T-cell (primary cell): ENCODE measurements around the gene VPS4B. TPM values are rescaled to one million over a fixed set of nuclear protein-coding genes. Genes with fewer than 3 reads are reported as not detected.
A peak's percentile ranks its signal among the peaks of the same experiment; 100 is the strongest.

Experiments
- ATAC-seq, 4 experiments: fragments of 200-7000 bp in 3 of 4; fragments of 150-1000 bp in 1 of 4; cut with Tn5 transposase; replicated peaks in 1 of 4; 1 replicate in 3 of 4; 2 replicates in 1 of 4; pipeline ENCODE4 v1.10.0; 2021; ENCODE audit warnings: moderate library complexity in 3 of 4, mild to moderate bottlenecking in 2 of 4, moderate number of reproducible peaks in 1 of 4
- CTCF ChIA-PET, 2 donors: fragments of 300-600 bp; sonication (Branson Sonifier 250); formaldehyde crosslinking; loops; one replicate each; lab custom pipeline; 2022; ENCODE audit warnings: antibody characterized with exemption in 2 of 2; lab: Charles Lee
- POLR2A ChIA-PET, 2 donors: fragments of 300-600 bp; sonication (Branson Sonifier 250); formaldehyde crosslinking; loops; one replicate each; lab custom pipeline; 2022; ENCODE audit warnings: antibody characterized with exemption in 2 of 2; lab: Charles Lee
- DNase-seq, 35 experiments: peaks; one replicate each; pipeline versions ENCODE4 v3.0.0 to v3.0.0-alpha.2; 2013 to 2023
- H3K27ac ChIP-seq: one replicate; pipeline ENCODE4 v1.5.1; 2013; ENCODE audit warnings: low read length
- H3K27me3 ChIP-seq, 2 experiments: replicated peaks in 1 of 2; 1 replicate in 1 of 2; 2 replicates in 1 of 2; pipeline versions ENCODE4 v1.6.1 to v1.7.0; 2013; ENCODE audit warnings: low read length in 1 of 2, mixed read lengths in 1 of 2; ENCODE audit not compliant: control insufficient read depth in 2 of 2, insufficient read depth in 2 of 2; ENCODE audit errors: extremely low read depth in 1 of 2
- H3K36me3 ChIP-seq, 2 donors: 1 replicate in 1 of 2; 2 replicates in 1 of 2; pipeline versions ENCODE4 v1.6.1 to v1.7.0; 2013; ENCODE audit warnings: low read length in 1 of 2; ENCODE audit not compliant: control insufficient read depth in 2 of 2, insufficient read depth in 1 of 2; ENCODE audit errors: extremely low read depth in 1 of 2
- H3K4me1 ChIP-seq, 2 experiments: 1 replicate in 1 of 2; 2 replicates in 1 of 2; pipeline versions ENCODE4 v1.6.1 to v1.7.0; 2013; ENCODE audit warnings: low read length in 2 of 2, mixed read lengths in 1 of 2; ENCODE audit not compliant: insufficient read depth in 2 of 2, control insufficient read depth in 1 of 2; ENCODE audit errors: extremely low read depth in 1 of 2
- H3K4me3 ChIP-seq, 2 donors: 1 replicate in 1 of 2; 2 replicates in 1 of 2; pipeline versions ENCODE4 v1.5.1 to v1.7.0; 2013; ENCODE audit warnings: mild to moderate bottlenecking in 2 of 2, low read length in 1 of 2, moderate library complexity in 1 of 2; ENCODE audit not compliant: control insufficient read depth in 1 of 2; ENCODE audit errors: extremely low read depth in 1 of 2
- H3K9me3 ChIP-seq: 2 replicates; pipeline ENCODE4 v1.7.0; 2013
- H3K27ac Mint-ChIP-seq, 2 donors: one replicate each; pipeline ENCODE4 v1.8.0; 2020 to 2021; ENCODE audit warnings: mild to moderate bottlenecking in 2 of 2, mixed read lengths in 2 of 2
- H3K27me3 Mint-ChIP-seq, 2 donors: one replicate each; pipeline ENCODE4 v1.8.0; 2021 to 2022; ENCODE audit warnings: mixed read lengths in 2 of 2
- H3K36me3 Mint-ChIP-seq: one replicate; pipeline ENCODE4 v1.8.0; 2021; ENCODE audit warnings: mixed read lengths
- H3K4me1 Mint-ChIP-seq, 3 donors: one replicate each; pipeline ENCODE4 v1.8.0; 2020 to 2022; ENCODE audit warnings: mixed read lengths in 3 of 3, mild to moderate bottlenecking in 1 of 3
- H3K4me3 Mint-ChIP-seq, 3 donors: one replicate each; pipeline ENCODE4 v1.8.0; 2020 to 2022; ENCODE audit warnings: mild to moderate bottlenecking in 3 of 3, mixed read lengths in 3 of 3, moderate library complexity in 3 of 3
- H3K9me3 Mint-ChIP-seq, 3 donors: one replicate each; pipeline ENCODE4 v1.8.0; 2020 to 2022; ENCODE audit warnings: mixed read lengths in 3 of 3
- WGBS: methylation state at CpG from one replicate; pipeline ENCODE4 v1.1.5; 2013; ENCODE audit warnings: missing lambda C conversion rate; ENCODE audit not compliant: insufficient coverage; 5-methylcytosine and 5-hydroxymethylcytosine counted together
- total RNA-seq, 35 experiments: library from RNA in 6 of 35; stranded (reverse) in 6 of 35; fragments of 120-200 nt in 1 of 35; gene quantifications; one replicate each; pipeline versions ENCODE4 v1.2.1 to v1.2.4 and lab custom pipeline; 2013 to 2026

VPS4B gene
- total RNA-seq (10 to 100 TPM; 64.2 to 88.7 (median 77.6) TPM), total RNA-seq (lab: John Stamatoyannopoulos, UW) (78.1 to 143 (median 105) reads per million in 29 experiments)
- 67.8 TPM for total RNA-seq (2013)

- H3K36me3 ChIP-seq: peaks cover 0 to 25% of the 10 kb centered on the region in 2 donors
- under 1% methylated on average over 42 of the region's 58 CpGs for WGBS
- H3K27ac ChIP-seq: peak within 1 kb of the TSS; percentile 84
- CTCF ChIA-PET: interaction anchor here (0.5 to 1.0 kb wide), 3 partner anchors 16 to 33 kb away, joined by 3 to 7 read pairs (median 5); no protein-coding TSS in a partner anchor
- Mint-ChIP-seq H3K27ac (peak within 1 kb of the TSS; percentile 92 to 99), H3K27me3 (peaks cover 0 to 7% of the 10 kb centered on the region in 2 donors), H3K4me1 (peaks cover 27 to 35% (median 35%) of the 10 kb centered on the region in 3 donors), H3K9me3 (no peaks in the 10 kb centered on the region), H3K36me3 (peaks cover 9% of the 10 kb centered on the region), H3K4me3 (peak within 1 kb of the TSS; percentile 94 to 100 (median 96))
- H3K4me3 ChIP-seq: peak within 1 kb of the TSS; percentile 72 to 90
- DNase-seq (peak; percentile 98 to 100 (median 99)), ATAC-seq (peak; percentile 95 to 97 (median 96))
- peaks cover 0 to 3% of the 10 kb centered on the region in 2 experiments for H3K27me3 ChIP-seq
- H3K9me3 ChIP-seq: no peaks in the 10 kb centered on the region
- H3K4me1 ChIP-seq: peaks cover 7 to 23% of the 10 kb centered on the region in 2 experiments
- POLR2A ChIA-PET: interaction anchor here (0.6 to 1.2 kb wide), 5 partner anchors 11 to 1071 kb away, joined by 3 to 5 read pairs (median 4); no protein-coding TSS in a partner anchor
Observed at GRCh38 chr18:63422087-63422863, at the start of gene VPS4B. Gene VPS4B, minus strand, starts transcription at chr18:63422476. Its CDS starts 217 bp downstream, at chr18:63422259.

GRCh38 chr18:63470751-63471150 is 48.5 kb upstream of the VPS4B start:
- no peak overlapping the region for H3K27ac Mint-ChIP-seq
- no peak overlapping the region for H3K27ac ChIP-seq
- H3K4me1 ChIP-seq: no peaks in the 10 kb centered on the region
- no peaks in the 10 kb centered on the region for H3K36me3 ChIP-seq
- DNase-seq (no peak), ATAC-seq (no peak)
- no peak overlapping the region for H3K4me3 Mint-ChIP-seq
- peaks cover 5 to 7% of the 10 kb centered on the region in 2 donors for H3K27me3 Mint-ChIP-seq
- POLR2A ChIA-PET: no interaction called here
- no peak overlapping the region for H3K4me3 ChIP-seq
- WGBS: 93% methylated on average over 3 of the region's 12 CpGs
- H3K4me1 Mint-ChIP-seq: no peaks in the 10 kb centered on the region
- H3K36me3 Mint-ChIP-seq: no peaks in the 10 kb centered on the region
- H3K9me3 ChIP-seq: no peaks in the 10 kb centered on the region
- H3K9me3 Mint-ChIP-seq: no peaks in the 10 kb centered on the region
- H3K27me3 ChIP-seq: peaks cover 0 to under 1% of the 10 kb centered on the region in 2 experiments
- CTCF ChIA-PET: no interaction called here

- H3K27ac Mint-ChIP-seq: no peak overlapping the region
- CTCF ChIA-PET: no interaction called here
- peaks cover 11 to 14% of the 10 kb centered on the region in 2 donors for H3K27me3 Mint-ChIP-seq
Observed at GRCh38 chr18:63468575-63468974, 46.3 kb upstream of the VPS4B start.

GRCh38 chr18:63467699-63468098 is 45.4 kb upstream of the VPS4B start:
- no peak for DNase-seq
- WGBS: 80% methylated on average over 4 of the region's 4 CpGs
- Mint-ChIP-seq H3K4me3 (no peak overlapping the region), H3K27me3 (peaks cover 16 to 18% of the 10 kb centered on the region in 2 donors), H3K4me1 (no peaks in the 10 kb centered on the region), H3K9me3 (no peaks in the 10 kb centered on the region), H3K27ac (no peak overlapping the region), H3K36me3 (no peaks in the 10 kb centered on the region)
- no peak overlapping the region for H3K27ac ChIP-seq
- H3K9me3 ChIP-seq: no peaks in the 10 kb centered on the region
- no peaks in the 10 kb centered on the region for H3K36me3 ChIP-seq
- H3K4me3 ChIP-seq: no peak overlapping the region
- no peaks in the 10 kb centered on the region for H3K4me1 ChIP-seq
- POLR2A ChIA-PET: interaction anchor here in 1 of 2 donors (0.5 kb wide), 1 partner anchor 452 kb away, joined by 6 read pairs; no protein-coding TSS in a partner anchor
- no peak for ATAC-seq
- H3K27me3 ChIP-seq: peaks cover 0 to 8% of the 10 kb centered on the region in 2 experiments
- CTCF ChIA-PET: no interaction called here

More at GRCh38 chr18:63468575-63468974, 46.3 kb upstream of the VPS4B start:
- DNase-seq (no peak), ATAC-seq (no peak)
- no peak overlapping the region for H3K27ac ChIP-seq
- H3K36me3 Mint-ChIP-seq: no peaks in the 10 kb centered on the region
- no peaks in the 10 kb centered on the region for H3K9me3 Mint-ChIP-seq
- H3K27me3 ChIP-seq: peaks cover 0 to 6% of the 10 kb centered on the region in 2 experiments
- H3K36me3 ChIP-seq: no peaks in the 10 kb centered on the region
- H3K4me1 Mint-ChIP-seq: no peaks in the 10 kb centered on the region
- POLR2A ChIA-PET: no interaction called here
- H3K4me1 ChIP-seq: no peaks in the 10 kb centered on the region
- no CpG with 5 or more reads among the region's 3 CpGs for WGBS
- H3K4me3 Mint-ChIP-seq: no peak overlapping the region
- no peak overlapping the region for H3K4me3 ChIP-seq
- no peaks in the 10 kb centered on the region for H3K9me3 ChIP-seq

GRCh38 chr18:63465059-63465458 is 42.8 kb upstream of the VPS4B start:
- Mint-ChIP-seq H3K9me3 (no peaks in the 10 kb centered on the region), H3K4me1 (no peaks in the 10 kb centered on the region), H3K36me3 (no peaks in the 10 kb centered on the region), H3K4me3 (no peak overlapping the region), H3K27ac (no peak overlapping the region), H3K27me3 (peaks cover 15 to 16% of the 10 kb centered on the region in 2 donors)
- H3K27me3 ChIP-seq: peaks cover 0 to 12% of the 10 kb centered on the region in 2 experiments
- H3K27ac ChIP-seq: no peak overlapping the region
- no peaks in the 10 kb centered on the region for H3K4me1 ChIP-seq
- H3K9me3 ChIP-seq: no peaks in the 10 kb centered on the region
- no peak for DNase-seq
- ATAC-seq: no peak
- POLR2A ChIA-PET: no interaction called here
- CTCF ChIA-PET: no interaction called here
- WGBS: no CpG with 5 or more reads among the region's 2 CpGs
- no peak overlapping the region for H3K4me3 ChIP-seq
- H3K36me3 ChIP-seq: no peaks in the 10 kb centered on the region

GRCh38 chr18:63464434-63464833 is 42.2 kb upstream of the VPS4B start:
- POLR2A ChIA-PET: no interaction called here
- no peaks in the 10 kb centered on the region for H3K9me3 ChIP-seq
- Mint-ChIP-seq H3K27me3 (peaks cover 15 to 16% of the 10 kb centered on the region in 2 donors), H3K27ac (no peak overlapping the region), H3K36me3 (no peaks in the 10 kb centered on the region), H3K4me1 (no peaks in the 10 kb centered on the region), H3K4me3 (no peak overlapping the region), H3K9me3 (no peaks in the 10 kb centered on the region)
- H3K27ac ChIP-seq: no peak overlapping the region
- no peaks in the 10 kb centered on the region for H3K4me1 ChIP-seq
- DNase-seq: no peak
- H3K4me3 ChIP-seq: no peak overlapping the region
- no peaks in the 10 kb centered on the region for H3K36me3 ChIP-seq
- H3K27me3 ChIP-seq: peaks cover 0 to 12% of the 10 kb centered on the region in 2 experiments
- ATAC-seq: no peak
- WGBS: no CpG with 5 or more reads among the region's 2 CpGs
- CTCF ChIA-PET: no interaction called here
